ENCODE data around the gene SLC25A24.

GRCh38 chr1:108140177-108140576 lies 60.0 kb downstream of the SLC25A24 start:
- TF ChIP-seq CTCF (IDR thresholded peaks at IDR 0.05), result no peak
- TF ChIP-seq POLR2A (IDR thresholded peaks at IDR 0.05), result no peak

Data from heart left ventricle (tissue), 13 donors.